HG02588 (cell line): ENCODE results near the gene ALKBH1.

Experiments used
- ATAC-seq: cut with Tn5 transposase; IDR thresholded peaks from one replicate; pipeline ENCODE4 v1.9.1; 2021; ENCODE audit warnings: mild to moderate bottlenecking, moderate library complexity; ENCODE audit not compliant: unreplicated experiment

ALKBH1 gene

GRCh38 chr14:77625360-77625759 lies 82.5 kb downstream of the ALKBH1 start:
- ATAC-seq = no peak

- ATAC-seq = no peak
Measured at GRCh38 chr14:77623201-77623600, 84.6 kb downstream of the ALKBH1 start.
